ENCODE results near the gene RAMP1. TPM values are rescaled to one million over a fixed set of nuclear protein-coding genes. Genes with fewer than 3 reads are reported as not detected.

Gene RAMP1
- polyA plus RNA-seq, 1 donor: 76.1 TPM

DNA sequence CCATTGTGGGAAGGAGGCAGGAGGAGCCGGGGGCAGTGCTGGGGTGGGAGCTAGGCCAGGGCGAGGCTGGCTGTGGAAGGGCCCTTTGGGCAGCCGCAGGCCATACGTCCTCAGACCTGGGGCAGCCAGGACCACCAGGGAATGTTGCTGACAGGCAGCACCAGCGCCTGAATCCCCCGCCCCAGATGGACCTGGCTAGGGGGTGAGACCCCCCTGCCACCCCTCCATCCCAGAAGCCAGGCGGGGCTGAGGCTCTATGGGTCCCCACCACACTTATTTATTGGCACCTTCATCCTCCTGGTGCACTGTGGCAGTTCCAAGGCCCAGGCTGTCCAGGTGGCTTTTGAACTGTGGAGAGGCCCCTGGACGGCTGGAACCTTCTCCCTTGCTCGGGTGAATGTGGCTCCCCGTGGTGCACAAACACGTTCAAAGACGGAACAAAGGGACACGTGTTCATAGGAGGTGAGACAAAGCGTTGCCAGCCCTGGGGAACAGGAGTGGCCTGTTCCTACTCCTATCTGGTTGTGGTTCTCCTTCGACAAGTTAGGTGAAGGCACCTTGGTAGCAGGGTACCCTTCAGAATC, 35.1 kb downstream of the RAMP1 start:
- H3K27ac ChIP-seq (ENCODE audit: low read length): no peak overlapping the region
- no peaks in the 10 kb centered on the region for H3K4me1 ChIP-seq (ENCODE audit: control insufficient read depth, insufficient read depth, low read length)
- no peak overlapping the region for H3K4me3 ChIP-seq (ENCODE audit: low read length)
- peaks cover 9% of the 10 kb centered on the region for H3K36me3 ChIP-seq (ENCODE audit: control insufficient read depth, insufficient read depth, low read length)
- no peak for DNase-seq
- no peaks in the 10 kb centered on the region for H3K27me3 ChIP-seq (ENCODE audit: control insufficient read depth, insufficient read depth, low read length)
- H3K9me3 ChIP-seq (ENCODE audit: control insufficient read depth, low read depth, low read length): no peaks in the 10 kb centered on the region
- WGBS (ENCODE audit: insufficient coverage, low lambda C conversion rate): no CpG with 5 or more reads among the region's 15 CpGs

DNA sequence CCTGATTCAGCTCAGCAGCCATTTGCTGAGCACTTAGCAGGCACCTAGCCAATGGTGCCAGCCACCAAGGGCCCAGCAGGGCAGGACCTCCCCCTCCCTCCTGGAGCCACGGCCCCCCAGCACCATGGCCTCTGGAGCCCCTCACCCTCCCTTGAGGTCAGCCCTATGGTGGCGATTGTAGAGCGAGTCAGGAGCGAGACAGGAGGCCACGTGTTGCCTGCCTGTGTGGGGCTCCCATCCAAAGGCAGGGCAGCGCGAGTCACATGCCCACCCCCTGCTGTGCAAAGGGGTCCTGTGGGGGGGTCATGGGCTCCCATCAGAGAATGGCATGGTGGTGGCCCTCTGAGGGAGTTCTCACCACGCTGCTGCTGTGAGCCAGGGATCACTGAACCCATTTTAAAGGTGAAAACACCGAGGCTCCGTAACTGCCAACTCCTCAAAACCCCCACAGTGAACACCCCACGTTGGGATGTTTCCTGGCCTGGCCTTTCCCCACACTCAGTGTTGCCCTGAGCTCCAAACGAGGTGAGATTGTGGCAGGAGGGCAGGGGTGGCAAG, 35.6 kb downstream of the RAMP1 start:
- Histone ChIP-seq H3K27ac (ENCODE audit: low read length) (no peak overlapping the region), H3K36me3 (ENCODE audit: control insufficient read depth, insufficient read depth, low read length) (peaks cover 9% of the 10 kb centered on the region), H3K9me3 (ENCODE audit: control insufficient read depth, low read depth, low read length) (no peaks in the 10 kb centered on the region), H3K4me1 (ENCODE audit: control insufficient read depth, insufficient read depth, low read length) (no peaks in the 10 kb centered on the region), H3K27me3 (ENCODE audit: control insufficient read depth, insufficient read depth, low read length) (no peaks in the 10 kb centered on the region), H3K4me3 (ENCODE audit: low read length) (no peak overlapping the region)
- DNase-seq: no peak
- no CpG with 5 or more reads among the region's 12 CpGs for WGBS (ENCODE audit: insufficient coverage, low lambda C conversion rate)

DNA sequence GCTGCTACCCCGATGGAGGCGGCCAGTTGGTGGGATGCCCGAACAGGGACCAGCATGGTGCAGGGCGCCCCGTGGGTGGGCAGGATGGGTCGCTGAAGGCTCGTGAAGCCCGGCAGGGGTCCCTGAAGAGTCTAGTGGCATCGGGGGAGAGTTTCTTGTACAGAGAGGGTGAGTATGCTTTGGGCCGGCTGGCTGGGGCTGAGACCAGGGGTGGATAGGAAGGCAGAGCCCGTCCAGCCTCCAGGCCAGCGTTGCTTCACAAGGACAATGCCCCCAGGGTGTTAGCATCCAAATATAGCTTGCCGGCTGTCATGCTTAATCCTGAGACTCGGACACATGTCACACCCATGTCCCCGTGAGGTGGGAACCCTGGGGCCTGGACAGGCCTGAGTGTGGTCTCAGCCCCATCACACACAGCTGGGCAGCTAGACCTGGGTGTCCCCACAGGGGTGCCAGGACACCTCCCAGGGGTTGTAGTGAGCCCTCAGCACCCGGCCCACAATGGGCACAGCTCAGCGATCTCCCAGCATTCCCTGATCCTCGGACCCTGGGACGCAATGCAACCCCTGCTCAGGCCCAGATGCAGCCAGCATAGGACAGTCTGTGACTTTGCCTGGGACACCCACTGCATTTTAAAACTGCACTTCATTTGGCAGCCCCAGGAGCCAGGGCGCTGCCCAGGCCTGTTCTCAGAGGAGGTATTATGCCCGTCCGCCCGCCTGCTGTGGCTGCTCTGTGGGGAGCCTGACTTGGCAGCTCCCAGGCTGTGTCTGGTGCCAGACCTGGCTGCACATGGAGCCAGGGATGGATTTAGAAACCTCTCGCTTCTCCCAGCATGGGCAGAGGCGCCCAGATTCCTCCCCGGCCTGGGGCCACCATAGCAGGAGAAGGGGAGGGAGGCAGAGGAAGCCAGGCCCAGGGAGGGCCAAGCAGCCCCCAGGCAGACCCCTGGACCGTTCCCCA, 36.4 kb downstream of the RAMP1 start:
- Histone ChIP-seq H3K4me1 (ENCODE audit: control insufficient read depth, insufficient read depth, low read length) (no peaks in the 10 kb centered on the region), H3K27ac (ENCODE audit: low read length) (no peak overlapping the region), H3K4me3 (ENCODE audit: low read length) (no peak overlapping the region), H3K27me3 (ENCODE audit: control insufficient read depth, insufficient read depth, low read length) (no peaks in the 10 kb centered on the region), H3K9me3 (ENCODE audit: control insufficient read depth, low read depth, low read length) (no peaks in the 10 kb centered on the region), H3K36me3 (ENCODE audit: control insufficient read depth, insufficient read depth, low read length) (peaks cover 9% of the 10 kb centered on the region)
- no CpG with 5 or more reads among the region's 27 CpGs for WGBS (ENCODE audit: insufficient coverage, low lambda C conversion rate)
- DNase-seq: no peak

DNA sequence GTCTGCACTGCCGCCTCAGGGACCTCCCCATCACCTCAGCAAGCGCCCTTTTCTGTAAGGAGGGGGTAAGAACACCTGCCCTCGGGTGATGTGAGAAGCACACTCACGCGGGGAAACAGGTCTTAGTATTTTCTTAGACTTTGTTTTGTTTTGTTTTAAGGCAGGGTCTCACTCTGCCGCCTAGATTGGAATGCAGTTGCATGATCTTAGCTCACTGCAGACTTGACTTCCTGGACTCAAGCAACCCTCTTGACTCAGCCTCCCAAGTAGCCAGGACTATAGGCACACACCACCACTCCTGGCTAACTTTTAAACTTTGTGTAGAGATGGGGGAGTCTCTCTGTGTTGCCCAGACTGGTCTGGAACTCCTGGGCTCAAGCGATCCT, 37.1 kb downstream of the RAMP1 start:
- DNase-seq: no peak
- no peaks in the 10 kb centered on the region for H3K27me3 ChIP-seq (ENCODE audit: control insufficient read depth, insufficient read depth, low read length)
- no peak overlapping the region for H3K27ac ChIP-seq (ENCODE audit: low read length)
- no peak overlapping the region for H3K4me3 ChIP-seq (ENCODE audit: low read length)
- H3K36me3 ChIP-seq (ENCODE audit: control insufficient read depth, insufficient read depth, low read length): peaks cover 9% of the 10 kb centered on the region
- no CpG with 5 or more reads among the region's 7 CpGs for WGBS (ENCODE audit: insufficient coverage, low lambda C conversion rate)
- no peaks in the 10 kb centered on the region for H3K9me3 ChIP-seq (ENCODE audit: control insufficient read depth, low read depth, low read length)
- H3K4me1 ChIP-seq (ENCODE audit: control insufficient read depth, insufficient read depth, low read length): no peaks in the 10 kb centered on the region

DNA sequence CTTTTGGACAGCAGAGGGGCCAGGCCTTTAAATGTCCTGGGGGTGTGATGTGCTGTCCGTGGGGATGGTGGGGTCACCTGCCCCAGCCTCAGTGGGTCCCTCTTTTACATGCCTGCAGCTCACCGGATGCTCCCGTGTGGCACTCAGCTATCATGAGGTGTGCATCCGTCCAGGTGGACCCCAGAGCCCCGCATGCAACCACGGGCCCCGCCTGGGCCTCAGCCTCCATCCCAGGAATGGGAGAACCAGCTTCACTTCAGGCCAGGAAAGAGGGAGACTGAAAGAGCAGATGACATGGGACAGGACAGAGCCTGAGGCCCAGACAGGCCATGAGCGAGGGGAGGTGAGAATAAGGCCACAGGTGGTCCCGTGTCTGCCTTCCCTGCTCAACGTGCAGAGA, 37.5 kb downstream of the RAMP1 start:
- H3K9me3 ChIP-seq (ENCODE audit: control insufficient read depth, low read depth, low read length): no peaks in the 10 kb centered on the region
- H3K27ac ChIP-seq (ENCODE audit: low read length): no peak overlapping the region
- H3K36me3 ChIP-seq (ENCODE audit: control insufficient read depth, insufficient read depth, low read length): peaks cover 9% of the 10 kb centered on the region
- H3K27me3 ChIP-seq (ENCODE audit: control insufficient read depth, insufficient read depth, low read length): no peaks in the 10 kb centered on the region
- H3K4me1 ChIP-seq (ENCODE audit: control insufficient read depth, insufficient read depth, low read length): no peaks in the 10 kb centered on the region
- DNase-seq: no peak
- no CpG with 5 or more reads among the region's 10 CpGs for WGBS (ENCODE audit: insufficient coverage, low lambda C conversion rate)
- H3K4me3 ChIP-seq (ENCODE audit: low read length): no peak overlapping the region

DNA sequence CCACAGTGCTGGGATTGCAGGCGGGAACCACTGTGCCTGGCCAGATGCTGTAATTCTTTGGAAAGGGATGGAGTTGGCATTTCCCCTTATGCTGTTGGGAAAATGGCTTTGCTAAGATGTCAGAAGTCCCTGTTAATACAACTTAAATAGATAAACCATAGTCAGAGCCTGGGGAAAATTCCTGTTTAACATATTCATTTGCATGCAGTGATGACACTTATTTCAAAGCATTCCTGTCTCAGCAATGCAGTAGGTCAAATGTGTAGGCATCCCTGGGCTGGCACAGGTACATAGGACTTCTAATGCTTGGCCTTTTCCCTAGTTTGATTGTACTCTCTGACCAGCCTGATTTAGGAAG, 38.6 kb downstream of the RAMP1 start:
- H3K27me3 ChIP-seq (ENCODE audit: control insufficient read depth, insufficient read depth, low read length): no peaks in the 10 kb centered on the region
- H3K4me1 ChIP-seq (ENCODE audit: control insufficient read depth, insufficient read depth, low read length): no peaks in the 10 kb centered on the region
- H3K36me3 ChIP-seq (ENCODE audit: control insufficient read depth, insufficient read depth, low read length): peaks cover 9% of the 10 kb centered on the region
- H3K27ac ChIP-seq (ENCODE audit: low read length): no peak overlapping the region
- H3K9me3 ChIP-seq (ENCODE audit: control insufficient read depth, low read depth, low read length): no peaks in the 10 kb centered on the region
- no CpG with 5 or more reads among the region's 1 CpG for WGBS (ENCODE audit: insufficient coverage, low lambda C conversion rate)
- DNase-seq: no peak
- no peak overlapping the region for H3K4me3 ChIP-seq (ENCODE audit: low read length)

DNA sequence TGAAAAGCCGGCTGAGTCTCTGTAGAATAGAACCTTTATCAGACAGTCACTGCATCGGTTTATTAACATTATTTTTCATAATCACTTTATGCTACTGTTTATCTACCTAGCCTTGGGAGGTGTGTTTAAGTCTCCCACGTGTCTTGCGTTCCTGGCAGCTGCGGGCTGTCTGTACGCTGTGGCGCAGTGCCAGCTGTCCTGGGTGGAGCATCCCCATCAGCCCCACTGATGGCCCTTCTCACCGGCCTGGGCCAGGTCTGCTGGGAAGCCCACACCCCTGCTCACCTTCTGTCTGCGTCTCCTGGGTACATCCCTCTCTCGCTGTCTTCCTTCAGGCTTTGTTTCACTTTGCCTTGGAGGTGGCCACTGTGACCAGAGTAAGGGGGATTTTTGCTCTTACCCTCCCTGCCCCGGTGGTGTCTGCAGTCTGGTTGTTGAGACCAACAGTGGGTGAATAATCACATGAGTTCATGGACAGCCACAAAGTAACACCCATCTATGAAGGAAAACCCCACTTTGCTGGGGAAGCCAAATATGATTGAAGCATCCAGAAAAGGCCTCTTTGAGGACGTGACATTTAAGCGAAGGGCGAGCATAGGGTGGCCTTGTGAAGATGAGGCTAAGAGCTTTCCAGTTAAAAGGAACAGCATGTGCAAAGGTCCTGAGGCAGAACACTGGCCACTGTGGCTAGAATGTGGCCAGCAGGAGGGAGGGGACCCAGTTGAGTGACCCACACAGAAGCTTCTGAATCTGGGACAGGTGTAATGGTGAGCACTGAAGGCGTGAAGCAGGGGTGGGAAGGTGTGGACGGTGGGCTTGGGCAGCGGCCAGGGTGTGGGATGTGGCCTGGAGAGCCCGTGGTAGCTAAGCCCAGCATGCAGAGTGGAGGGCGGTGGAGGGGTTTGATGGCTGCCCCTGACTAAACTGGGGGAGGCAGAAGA, 41.7 kb downstream of the RAMP1 start:
- 89% methylated on average over 7 of the region's 19 CpGs for WGBS (ENCODE audit: insufficient coverage, low lambda C conversion rate)
- no peaks in the 10 kb centered on the region for H3K4me1 ChIP-seq (ENCODE audit: control insufficient read depth, insufficient read depth, low read length)
- no peak overlapping the region for H3K27ac ChIP-seq (ENCODE audit: low read length)
- peak in 1 of 2 donors; percentile 36 for DNase-seq
- H3K36me3 ChIP-seq (ENCODE audit: control insufficient read depth, insufficient read depth, low read length): peaks cover 3% of the 10 kb centered on the region
- no peak overlapping the region for H3K4me3 ChIP-seq (ENCODE audit: low read length)
- H3K27me3 ChIP-seq (ENCODE audit: control insufficient read depth, insufficient read depth, low read length): no peaks in the 10 kb centered on the region
- no peaks in the 10 kb centered on the region for H3K9me3 ChIP-seq (ENCODE audit: control insufficient read depth, low read depth, low read length)

DNA sequence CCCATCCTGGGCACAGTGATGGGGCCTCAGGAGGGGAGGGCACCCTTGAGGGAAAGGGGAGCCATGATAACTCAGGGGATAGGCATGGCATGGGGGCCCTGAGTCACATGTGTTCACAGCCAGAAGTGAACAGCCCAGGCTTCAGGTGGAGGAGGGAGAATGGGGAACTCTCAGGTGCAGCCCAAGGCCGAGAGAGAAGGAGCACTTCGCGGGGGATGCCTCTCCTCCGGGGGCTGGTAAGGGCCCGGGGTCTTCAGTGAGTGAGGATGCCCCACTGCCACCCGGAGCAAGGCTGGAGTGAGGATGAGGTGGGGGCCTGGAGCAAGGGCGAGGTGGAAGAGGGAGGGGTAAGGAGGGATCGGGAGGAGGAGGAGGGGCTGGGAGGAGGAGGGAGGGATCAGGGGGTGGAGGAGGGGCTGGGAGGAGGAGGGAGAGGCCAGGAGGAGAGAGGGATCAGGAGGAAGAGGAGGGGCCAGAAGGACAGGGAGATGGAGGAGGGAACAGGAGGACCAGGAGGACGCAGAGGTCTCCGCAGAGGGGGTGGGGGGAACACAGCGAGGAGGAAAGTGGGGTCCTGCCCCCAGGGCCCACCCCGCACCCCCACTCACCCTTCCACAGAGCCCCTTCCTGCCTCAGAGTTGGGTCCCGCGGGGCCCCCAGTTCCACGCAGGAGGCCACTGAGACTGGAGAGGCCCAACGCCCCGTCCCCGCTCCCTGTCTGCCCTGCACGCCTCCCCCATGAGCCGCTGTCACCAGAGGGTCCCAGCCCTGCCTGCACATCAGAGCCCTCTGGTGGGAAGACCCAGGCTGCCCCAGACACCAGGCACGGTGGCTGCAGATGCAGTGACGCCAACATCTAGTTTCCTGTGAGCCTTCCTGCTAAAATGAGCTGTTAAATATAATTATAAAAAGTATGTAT, 42.8 kb downstream of the RAMP1 start:
- Histone ChIP-seq H3K27me3 (ENCODE audit: control insufficient read depth, insufficient read depth, low read length) (no peaks in the 10 kb centered on the region), H3K4me3 (ENCODE audit: low read length) (no peak overlapping the region), H3K4me1 (ENCODE audit: control insufficient read depth, insufficient read depth, low read length) (no peaks in the 10 kb centered on the region), H3K9me3 (ENCODE audit: control insufficient read depth, low read depth, low read length) (peaks cover 4% of the 10 kb centered on the region), H3K27ac (ENCODE audit: low read length) (no peak overlapping the region), H3K36me3 (ENCODE audit: control insufficient read depth, insufficient read depth, low read length) (no peaks in the 10 kb centered on the region)
- no peak for DNase-seq
- WGBS (ENCODE audit: insufficient coverage, low lambda C conversion rate): no CpG with 5 or more reads among the region's 22 CpGs

DNA sequence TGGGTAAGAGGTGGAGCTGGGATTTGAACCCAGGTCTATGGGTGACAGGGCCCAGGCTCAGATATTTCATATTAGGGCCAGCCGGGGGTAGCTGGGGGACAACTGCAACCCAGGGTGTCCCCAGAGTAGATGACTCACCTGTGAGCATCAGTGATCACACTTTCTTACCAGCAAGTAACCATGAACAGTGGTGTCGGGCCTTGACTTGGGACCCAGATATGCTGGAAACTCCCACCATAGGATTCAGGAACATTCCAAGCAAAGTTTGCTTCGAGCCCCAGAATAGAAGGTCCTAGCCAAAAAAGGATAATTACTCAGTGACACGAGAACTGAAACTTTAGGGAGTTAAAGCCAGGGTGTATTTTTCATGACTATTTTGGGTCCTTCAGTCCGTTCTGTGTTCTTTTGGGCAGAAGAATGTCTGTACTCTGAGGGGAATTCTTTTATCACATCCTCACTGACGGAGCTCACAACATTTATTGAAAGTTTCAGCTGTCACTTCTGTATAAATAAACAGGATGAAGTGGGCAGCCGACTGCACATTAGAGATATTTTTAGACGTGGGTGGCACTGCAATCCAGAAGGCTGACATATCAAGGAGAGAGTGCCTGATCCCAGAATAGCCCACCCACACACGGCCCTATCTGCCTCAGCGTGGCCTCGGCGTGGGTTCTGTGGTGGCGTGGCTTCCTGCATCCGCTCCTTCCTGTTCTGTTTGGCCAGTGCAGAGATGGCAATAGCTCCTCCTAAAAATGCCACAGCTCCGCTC, 45.6 kb downstream of the RAMP1 start:
- no peaks in the 10 kb centered on the region for H3K36me3 ChIP-seq (ENCODE audit: control insufficient read depth, insufficient read depth, low read length)
- no peak overlapping the region for H3K4me3 ChIP-seq (ENCODE audit: low read length)
- H3K4me1 ChIP-seq (ENCODE audit: control insufficient read depth, insufficient read depth, low read length): no peaks in the 10 kb centered on the region
- DNase-seq: peak in 1 of 2 donors; percentile 26
- peaks cover 7% of the 10 kb centered on the region for H3K9me3 ChIP-seq (ENCODE audit: control insufficient read depth, low read depth, low read length)
- no CpG with 5 or more reads among the region's 15 CpGs for WGBS (ENCODE audit: insufficient coverage, low lambda C conversion rate)
- no peaks in the 10 kb centered on the region for H3K27me3 ChIP-seq (ENCODE audit: control insufficient read depth, insufficient read depth, low read length)
- peak overlapping the region; percentile 15 for H3K27ac ChIP-seq (ENCODE audit: low read length)
